GM13977 (cell line): ENCODE data around the gene CLSTN2.

ENCODE experiments used
- DNase-seq: peaks from one replicate; pipeline ENCODE4 v3.0.0; 2012; ENCODE audit warnings: low spot score
- in situ Hi-C: fragments of 300-500 bp; cut with MboI; formaldehyde crosslinking; loops from one replicate; pipeline ENCODE4 v1.12.0; 2022; ENCODE audit warnings: low sequenced_read_pairs, low pct_unique_long_range_greater_than_20kb, mixed read lengths, inconsistent platforms; ENCODE audit not compliant: unreplicated experiment
- TF ChIP-seq, protein P1 (sequence below): IDR thresholded peaks from 2 replicates; pipeline ENCODE4 v1.5.1; 2012; ENCODE audit warnings: mild to moderate bottlenecking, control low read depth; ENCODE audit not compliant: insufficient read depth; ENCODE audit errors: extremely low read depth, missing control alignments

Gene CLSTN2

DNA sequence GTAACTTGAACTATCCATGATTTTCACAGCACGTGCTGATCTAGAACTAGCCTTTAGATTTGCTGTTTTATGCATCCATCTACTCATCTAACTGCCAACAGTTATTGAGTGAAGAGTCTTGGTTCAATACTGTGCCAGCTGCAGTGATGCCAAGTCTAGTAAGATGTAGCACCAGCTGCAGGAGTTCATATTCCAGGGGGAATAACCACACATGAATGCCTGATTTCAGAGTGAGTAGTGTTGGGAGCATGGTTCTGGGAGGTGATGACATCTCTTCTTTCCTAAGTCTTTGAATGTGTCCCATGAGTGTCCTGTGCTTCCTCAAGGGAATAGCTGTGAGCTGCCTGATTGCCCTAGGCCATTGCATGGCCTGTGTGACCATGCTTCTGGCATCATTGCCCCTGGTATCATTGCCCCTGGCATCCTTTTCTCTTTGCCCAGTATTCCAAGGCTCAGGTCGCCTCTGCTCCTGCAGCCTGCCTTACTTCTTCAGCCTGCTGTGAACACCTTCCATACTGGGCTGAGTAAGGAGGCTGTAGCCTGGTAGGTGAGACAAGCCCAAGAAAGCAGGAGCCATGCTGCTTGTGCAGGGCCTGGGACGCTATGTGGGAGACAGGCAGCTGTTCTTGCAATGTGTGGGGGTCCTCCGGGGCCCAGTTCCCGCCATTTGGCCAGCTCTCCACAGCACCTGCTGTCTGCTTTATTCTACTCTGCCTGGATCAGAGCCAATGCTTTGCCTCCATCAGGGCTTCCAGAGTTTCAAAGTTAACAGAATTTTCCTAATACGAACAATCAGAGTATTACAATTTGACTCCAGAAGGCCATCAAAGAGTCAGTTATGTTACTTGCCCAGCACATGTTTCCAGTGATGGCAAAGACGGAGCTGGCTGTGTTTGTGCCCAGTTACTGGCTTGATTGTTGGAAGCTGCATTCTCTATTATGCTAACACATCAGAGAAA lies 73.2 kb downstream of the CLSTN2 start:
- in situ Hi-C loops, result no loop called here
- DNase-seq, result no peak
- TF ChIP-seq, protein P1, sequence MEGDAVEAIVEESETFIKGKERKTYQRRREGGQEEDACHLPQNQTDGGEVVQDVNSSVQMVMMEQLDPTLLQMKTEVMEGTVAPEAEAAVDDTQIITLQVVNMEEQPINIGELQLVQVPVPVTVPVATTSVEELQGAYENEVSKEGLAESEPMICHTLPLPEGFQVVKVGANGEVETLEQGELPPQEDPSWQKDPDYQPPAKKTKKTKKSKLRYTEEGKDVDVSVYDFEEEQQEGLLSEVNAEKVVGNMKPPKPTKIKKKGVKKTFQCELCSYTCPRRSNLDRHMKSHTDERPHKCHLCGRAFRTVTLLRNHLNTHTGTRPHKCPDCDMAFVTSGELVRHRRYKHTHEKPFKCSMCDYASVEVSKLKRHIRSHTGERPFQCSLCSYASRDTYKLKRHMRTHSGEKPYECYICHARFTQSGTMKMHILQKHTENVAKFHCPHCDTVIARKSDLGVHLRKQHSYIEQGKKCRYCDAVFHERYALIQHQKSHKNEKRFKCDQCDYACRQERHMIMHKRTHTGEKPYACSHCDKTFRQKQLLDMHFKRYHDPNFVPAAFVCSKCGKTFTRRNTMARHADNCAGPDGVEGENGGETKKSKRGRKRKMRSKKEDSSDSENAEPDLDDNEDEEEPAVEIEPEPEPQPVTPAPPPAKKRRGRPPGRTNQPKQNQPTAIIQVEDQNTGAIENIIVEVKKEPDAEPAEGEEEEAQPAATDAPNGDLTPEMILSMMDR, result no peak

DNA sequence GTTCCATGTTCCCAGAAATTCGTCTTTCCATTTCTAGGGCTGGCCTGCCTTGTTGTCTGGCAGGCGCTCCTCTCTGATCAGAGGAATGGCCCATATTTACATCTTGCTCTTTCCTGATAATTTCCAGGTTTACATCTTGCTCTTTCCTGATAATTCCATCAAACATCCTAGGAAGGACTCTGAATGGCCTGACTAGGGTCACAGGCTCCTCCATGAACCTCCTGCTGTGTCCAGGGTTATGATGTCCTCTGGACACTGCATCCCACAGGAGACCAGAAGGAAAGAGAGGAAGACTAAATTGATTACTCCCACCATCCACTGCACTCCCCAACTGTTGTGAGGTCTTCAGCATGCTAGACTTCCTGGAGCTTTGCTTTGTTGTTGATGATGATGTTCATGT lies 75.4 kb downstream of the CLSTN2 start:
- DNase-seq, result no peak
- in situ Hi-C loops, result no loop called here
- TF ChIP-seq, protein P1, result no peak

DNA sequence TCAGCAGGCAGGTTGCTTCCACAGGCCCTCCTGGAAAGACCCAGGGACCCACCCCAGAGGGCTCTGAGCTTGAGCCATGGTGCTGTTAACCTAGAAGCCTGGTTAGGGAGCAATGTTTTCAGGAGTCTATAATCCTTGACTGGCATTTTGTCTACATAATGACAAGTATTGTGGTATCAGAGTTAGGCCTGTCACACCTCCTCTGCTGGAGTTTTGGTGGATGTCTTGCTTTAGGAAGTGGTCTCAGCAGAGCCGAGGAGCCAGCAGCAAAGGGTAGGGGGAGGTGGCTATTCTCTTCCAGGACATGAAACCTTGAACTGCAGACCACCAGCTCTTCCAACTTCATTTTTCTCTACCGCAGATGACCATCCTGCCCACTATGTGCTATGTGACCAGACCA lies 76.1 kb downstream of the CLSTN2 start:
- in situ Hi-C loops, result no loop called here
- DNase-seq, result no peak
- TF ChIP-seq, protein P1, result no peak

DNA sequence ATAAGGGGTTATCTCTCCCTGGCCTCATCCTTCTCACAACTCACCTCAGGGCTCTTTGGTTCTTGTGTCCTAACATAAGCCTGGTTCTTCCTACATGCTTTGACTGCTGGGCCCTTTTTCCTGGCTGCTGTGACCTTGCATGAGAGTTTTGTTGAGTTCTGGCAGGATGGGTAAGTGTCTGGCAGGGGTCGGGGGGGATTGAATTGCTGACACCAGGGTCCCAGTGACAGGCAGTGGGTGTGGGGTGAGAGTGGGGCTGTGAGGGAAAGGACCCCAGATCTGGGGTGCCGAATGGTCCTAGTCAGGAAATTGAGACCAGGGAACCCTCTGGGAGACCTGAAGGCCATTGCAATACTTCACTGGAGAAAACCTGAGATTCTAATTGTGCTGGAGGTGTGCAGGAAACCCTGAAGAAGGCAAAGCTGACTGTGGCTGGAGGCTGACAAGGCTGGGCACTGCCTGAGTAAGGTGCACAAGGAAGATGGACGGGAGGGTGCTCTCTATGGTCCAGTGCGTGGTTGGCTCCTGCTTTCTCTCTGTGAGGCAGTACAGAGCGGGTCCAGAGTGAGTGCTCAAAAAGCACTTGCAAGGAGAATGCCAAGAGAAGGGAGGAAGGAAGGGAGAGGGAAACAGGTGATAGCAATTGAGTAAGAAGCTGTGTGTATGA lies 76.8 kb downstream of the CLSTN2 start:
- TF ChIP-seq, protein P1, result no peak
- DNase-seq, result no peak
- in situ Hi-C loops, result no loop called here

DNA sequence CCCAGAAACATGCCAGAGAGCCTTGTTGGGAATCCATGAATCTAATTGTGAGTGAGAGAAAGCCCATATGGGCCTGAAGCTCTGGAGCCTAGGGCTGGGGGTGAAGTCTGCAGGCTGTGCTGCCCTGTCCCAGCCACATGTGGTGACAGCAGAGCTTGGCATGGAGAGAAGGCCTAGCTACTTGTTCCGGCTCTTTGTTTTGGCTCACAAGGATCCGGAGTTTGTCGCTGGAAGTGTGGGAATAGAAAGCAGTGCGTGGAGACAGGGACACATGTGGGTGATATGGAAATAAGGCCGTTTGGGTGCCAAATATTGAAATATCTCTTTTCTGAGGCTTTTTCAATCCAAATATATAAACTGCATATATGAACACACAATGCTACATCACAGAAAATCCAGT lies 78.2 kb downstream of the CLSTN2 start:
- TF ChIP-seq, protein P1, result no peak
- in situ Hi-C loops, result no loop called here

DNA sequence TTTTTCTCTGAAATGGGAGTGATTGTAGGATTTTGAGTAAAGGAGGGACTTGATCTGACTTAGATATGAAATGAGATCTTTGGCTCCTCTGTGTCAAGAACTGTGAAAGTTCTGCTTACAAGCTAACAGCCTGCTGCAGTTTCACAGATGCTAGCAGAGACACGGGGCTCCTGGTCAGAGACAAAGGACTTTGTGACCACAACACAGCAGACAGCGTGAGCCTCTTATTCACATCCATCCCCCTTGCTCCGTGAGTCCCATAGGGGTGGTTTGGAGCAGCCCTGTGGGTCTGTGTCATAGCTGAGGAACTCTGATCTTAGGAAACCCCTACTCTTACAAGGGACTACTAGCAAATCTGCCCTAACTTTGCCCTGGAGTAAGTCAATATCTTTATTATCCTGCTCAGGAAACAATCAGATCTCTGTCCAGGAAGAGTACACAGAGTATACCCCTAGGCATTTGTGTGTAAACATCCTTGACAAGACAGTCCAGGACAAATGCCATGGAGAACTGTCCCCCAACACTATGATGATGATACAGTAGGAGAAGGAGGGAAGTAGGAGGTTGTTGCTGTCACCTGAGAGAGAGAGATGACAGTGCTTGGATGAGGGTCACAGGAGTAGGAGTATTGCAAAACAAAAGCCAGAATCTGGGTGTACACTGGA lies 80.0 kb downstream of the CLSTN2 start:
- in situ Hi-C loops, result no loop called here
- TF ChIP-seq, protein P1, result no peak
- DNase-seq, result no peak

More for the DNA sequence above, 78.2 kb downstream of the CLSTN2 start:
- no peak for DNase-seq
